Uterus (tissue), 2 donors: Measurements from ENCODE around the gene DLEU7.

Experiments used
- POLR2A ChIP-seq, 2 donors: fragments of 450-650 bp; IDR thresholded peaks; one replicate each; pipeline ENCODE4 v1.6.1; 2016; ENCODE audit warnings: antibody characterized with exemption in 2 of 2, mild to moderate bottlenecking in 1 of 2, moderate library complexity in 1 of 2
- TF ChIP-seq, protein P1 (sequence below), 4 experiments: fragments of 200-600 bp in 2 of 4; fragments of 450-650 bp in 2 of 4; sonication (generic) in 2 of 4; IDR thresholded peaks; one replicate each; pipeline ENCODE4 v1.5.1; 2016 to 2019; ENCODE audit warnings: antibody characterized with exemption in 4 of 4, mild to moderate bottlenecking in 2 of 4, moderate library complexity in 1 of 4

DNA sequence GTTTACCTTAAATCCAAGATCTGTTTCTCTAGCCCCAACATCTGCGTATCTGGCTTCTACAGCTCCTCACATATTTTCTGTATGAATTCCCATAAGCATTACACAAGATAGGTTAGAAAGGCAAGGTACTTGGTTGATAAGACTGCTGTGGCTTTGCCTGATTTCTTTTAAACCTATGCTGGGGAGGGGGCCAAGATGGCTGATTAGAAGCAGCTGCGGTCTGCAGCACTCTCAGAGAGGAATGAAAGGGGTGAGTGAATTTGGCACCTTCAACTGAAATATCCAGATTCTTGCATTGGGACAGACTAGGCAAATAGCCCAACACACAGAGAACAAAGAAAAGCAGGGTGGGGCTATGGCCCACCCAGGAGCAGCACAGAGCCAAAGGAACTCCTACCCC lies 12.2 kb upstream of the DLEU7 start:
- TF ChIP-seq, protein P1, sequence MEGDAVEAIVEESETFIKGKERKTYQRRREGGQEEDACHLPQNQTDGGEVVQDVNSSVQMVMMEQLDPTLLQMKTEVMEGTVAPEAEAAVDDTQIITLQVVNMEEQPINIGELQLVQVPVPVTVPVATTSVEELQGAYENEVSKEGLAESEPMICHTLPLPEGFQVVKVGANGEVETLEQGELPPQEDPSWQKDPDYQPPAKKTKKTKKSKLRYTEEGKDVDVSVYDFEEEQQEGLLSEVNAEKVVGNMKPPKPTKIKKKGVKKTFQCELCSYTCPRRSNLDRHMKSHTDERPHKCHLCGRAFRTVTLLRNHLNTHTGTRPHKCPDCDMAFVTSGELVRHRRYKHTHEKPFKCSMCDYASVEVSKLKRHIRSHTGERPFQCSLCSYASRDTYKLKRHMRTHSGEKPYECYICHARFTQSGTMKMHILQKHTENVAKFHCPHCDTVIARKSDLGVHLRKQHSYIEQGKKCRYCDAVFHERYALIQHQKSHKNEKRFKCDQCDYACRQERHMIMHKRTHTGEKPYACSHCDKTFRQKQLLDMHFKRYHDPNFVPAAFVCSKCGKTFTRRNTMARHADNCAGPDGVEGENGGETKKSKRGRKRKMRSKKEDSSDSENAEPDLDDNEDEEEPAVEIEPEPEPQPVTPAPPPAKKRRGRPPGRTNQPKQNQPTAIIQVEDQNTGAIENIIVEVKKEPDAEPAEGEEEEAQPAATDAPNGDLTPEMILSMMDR (IDR thresholded peaks at IDR 0.05), result no peak
- TF ChIP-seq POLR2A (IDR thresholded peaks at IDR 0.05), result no peak
